HepG2 (cell line): ENCODE data around the gene APLP1. TPM values are rescaled to one million over a fixed set of nuclear protein-coding genes. Genes with fewer than 3 reads are reported as not detected.
A peak's percentile ranks its signal among the peaks of the same experiment; 100 is the strongest.

Experiments
- HMG20A ChIP-seq: IDR thresholded peaks from 2 replicates; pipeline ENCODE4 v1.6.1; 2016; ENCODE audit warnings: borderline replicate concordance
- KAT8 ChIP-seq: IDR thresholded peaks from 2 replicates; pipeline ENCODE4 v1.6.1; 2016; ENCODE audit warnings: missing genetic modification reagents, missing compliant biosample characterization
- KDM5B ChIP-seq: sonication (generic); formaldehyde crosslinking; IDR thresholded peaks from 2 replicates; pipeline ENCODE4 v1.4.0; 2020; ENCODE audit warnings: missing genetic modification reagents, mild to moderate bottlenecking, borderline replicate concordance
- PRMT3 ChIP-seq: sonication (generic); formaldehyde crosslinking; IDR thresholded peaks from 2 replicates; pipeline ENCODE4 v1.8.1; 2022; ENCODE audit warnings: low read depth, mild to moderate bottlenecking, moderate library complexity, missing genetic modification reagents, borderline replicate concordance
- RARA ChIP-seq: IDR thresholded peaks from 2 replicates; pipeline ENCODE4 v1.6.1; 2016; ENCODE audit warnings: missing genetic modification reagents, missing compliant biosample characterization
- TGIF2 ChIP-seq: IDR thresholded peaks from 2 replicates; pipeline ENCODE4 v1.6.1; 2016; ENCODE audit warnings: control low read depth, missing compliant biosample characterization
- TSC22D2 ChIP-seq: sonication (generic); formaldehyde crosslinking; IDR thresholded peaks from 2 replicates; pipeline ENCODE4 v1.5.1; 2020; ENCODE audit warnings: missing genetic modification reagents, mild to moderate bottlenecking, borderline replicate concordance
- U2AF2 ChIP-seq: fragments of 200-400 bp; formaldehyde crosslinking; IDR thresholded peaks from 2 replicates; pipeline ENCODE4 v1.6.1; 2017; ENCODE audit warnings: low read depth, mild to moderate bottlenecking, low read length
- ZBTB20 ChIP-seq: sonication (generic); formaldehyde crosslinking; IDR thresholded peaks from 2 replicates; pipeline ENCODE4 v1.8.1; 2023; ENCODE audit warnings: missing genetic modification reagents, low read depth, mild to moderate bottlenecking, borderline replicate concordance
- ZBTB7B ChIP-seq: sonication (generic); formaldehyde crosslinking; IDR thresholded peaks from 2 replicates; pipeline ENCODE4 v1.4.0; 2020; ENCODE audit warnings: missing genetic modification reagents
- ZKSCAN1 ChIP-seq: fragments of 150-350 bp; IDR thresholded peaks from 2 replicates; pipeline ENCODE4 v1.6.1; 2014; ENCODE audit warnings: low read length
- ZSCAN9 ChIP-seq: IDR thresholded peaks from 2 replicates; pipeline ENCODE4 v1.6.1; 2016; ENCODE audit warnings: borderline replicate concordance
- polyA plus RNA-seq, 8 experiments: library from polyadenylated mRNA; depleted of rRNA in 3 of 8; stranded (reverse) in 7 of 8; unstranded in 1 of 8; fragments of >200 nt; fragmentation: Illumina TruSeq in 4 of 8; extraction: Trizol in 4 of 8; gene quantifications; 2 replicates each; pipeline versions ENCODE4 v1.2.1 to v1.2.3, GENCODE V29; 2011 to 2016; ENCODE audit warnings: low read depth in 4 of 8, missing spikeins in 1 of 8, mixed read lengths in 1 of 8; ENCODE audit not compliant: insufficient read depth in 1 of 8
- total RNA-seq, 5 experiments: library from RNA; depleted of rRNA; stranded (reverse); fragments of >200 nt; fragmentation: Illumina TruSeq; extraction: Trizol; gene quantifications; 2 replicates each; pipeline ENCODE4 v1.2.3, GENCODE V29; 2016; ENCODE audit warnings: low read depth in 1 of 5
- TF ChIP-seq, protein P1 (sequence below): sonication (generic); formaldehyde crosslinking; IDR thresholded peaks from 2 replicates; pipeline ENCODE4 v1.8.0; 2022; ENCODE audit warnings: missing genetic modification reagents, mild to moderate bottlenecking, inconsistent platforms, borderline replicate concordance
- TF ChIP-seq, protein P2 (sequence below): IDR thresholded peaks from 2 replicates; pipeline ENCODE4 v1.6.1; 2012; ENCODE audit warnings: low read depth, low read length, improper control_type of control experiment
- TF ChIP-seq, protein P3 (sequence below): sonication (generic); formaldehyde crosslinking; IDR thresholded peaks from 2 replicates; pipeline ENCODE4 v1.9.0; 2021; ENCODE audit warnings: mild to moderate bottlenecking, missing genetic modification reagents
- TF ChIP-seq, protein P4 (sequence below): sonication (generic); formaldehyde crosslinking; IDR thresholded peaks from 2 replicates; pipeline ENCODE4 v1.4.0; 2020; ENCODE audit warnings: mild to moderate bottlenecking, low read depth, missing genetic modification reagents
- TF ChIP-seq, protein P5 (sequence below): sonication (generic); formaldehyde crosslinking; IDR thresholded peaks from 2 replicates; pipeline ENCODE4 v1.5.0; 2020; ENCODE audit warnings: mild to moderate bottlenecking, missing genetic modification reagents

The APLP1 gene
- total and polyA plus RNA-seq, 2 of the 13 experiments (the other 11 are each of a cell fraction or from before 2014, with no cell fraction given): 2.0 to 2.9 TPM

DNA sequence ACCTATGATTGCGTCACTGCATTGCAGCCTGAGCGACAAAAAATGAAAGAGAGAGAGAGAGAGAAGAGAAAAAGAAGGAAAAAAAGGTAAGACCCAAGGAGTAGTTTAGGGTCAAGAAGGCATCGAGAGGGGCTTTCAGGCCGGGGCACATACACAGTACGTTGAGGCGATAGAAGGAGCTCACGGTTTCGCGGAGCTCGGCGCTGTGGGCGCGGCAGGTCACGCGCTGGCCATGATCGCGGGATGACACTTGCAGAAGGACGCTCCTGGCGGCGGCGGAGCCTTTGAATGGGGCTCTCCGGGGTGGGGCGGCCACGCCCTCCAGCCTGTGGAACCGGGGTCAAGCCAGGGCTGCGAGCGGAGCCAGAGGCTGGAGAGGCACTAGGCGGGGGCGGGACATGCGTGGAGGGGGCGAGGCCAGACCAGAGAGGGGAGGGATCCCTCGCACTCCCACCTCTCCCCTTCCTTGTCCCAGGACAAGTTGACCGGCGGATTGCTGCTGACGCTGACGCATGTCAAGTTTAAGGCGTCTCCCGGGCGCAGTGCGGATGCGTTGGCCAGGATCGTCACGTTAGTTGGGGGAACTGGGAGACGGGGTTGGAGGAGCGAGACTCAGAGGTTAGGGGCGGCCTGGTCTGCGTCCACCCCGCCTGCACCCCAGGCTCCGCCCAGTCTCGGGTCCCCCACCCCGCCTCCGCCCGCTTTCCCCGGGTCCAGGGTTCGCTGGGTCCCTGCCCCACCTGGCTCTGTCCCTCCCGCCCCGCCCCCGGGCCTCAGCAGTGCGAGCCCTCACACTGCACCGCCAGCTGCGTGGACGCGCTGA is 22.9 kb upstream of the APLP1 start (continued):
- TF ChIP-seq, protein P1, sequence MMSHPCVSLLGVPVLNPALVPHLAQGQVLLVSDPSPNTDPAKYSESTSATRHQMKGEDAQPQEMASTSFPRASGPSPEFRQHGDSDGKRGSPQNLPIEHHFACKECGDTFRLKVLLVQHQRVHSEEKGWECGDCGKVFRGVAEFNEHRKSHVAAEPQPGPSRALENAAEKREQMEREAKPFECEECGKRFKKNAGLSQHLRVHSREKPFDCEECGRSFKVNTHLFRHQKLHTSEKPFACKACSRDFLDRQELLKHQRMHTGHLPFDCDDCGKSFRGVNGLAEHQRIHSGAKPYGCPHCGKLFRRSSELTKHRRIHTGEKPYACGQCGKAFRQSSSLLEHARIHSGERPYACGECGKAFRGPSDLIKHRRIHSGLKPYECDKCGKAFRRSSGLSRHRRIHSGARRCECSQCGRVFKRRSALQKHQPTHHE (CRISPR knock-in tag): no peak
- TF ChIP-seq KAT8 (CRISPR knock-in tag) (no peak), ZKSCAN1 (no peak), RARA (CRISPR knock-in tag) (peak; percentile 84), ZBTB20 (no peak), ZSCAN9 (CRISPR knock-in tag) (no peak), TSC22D2 (CRISPR knock-in tag) (no peak), PRMT3 (CRISPR knock-in tag) (no peak), HMG20A (CRISPR knock-in tag) (no peak), ZBTB7B (CRISPR knock-in tag) (no peak), TGIF2 (no peak), U2AF2 (no peak), KDM5B (no peak; the same call in 1 of the 2 replicates)
- TF ChIP-seq, protein P2, sequence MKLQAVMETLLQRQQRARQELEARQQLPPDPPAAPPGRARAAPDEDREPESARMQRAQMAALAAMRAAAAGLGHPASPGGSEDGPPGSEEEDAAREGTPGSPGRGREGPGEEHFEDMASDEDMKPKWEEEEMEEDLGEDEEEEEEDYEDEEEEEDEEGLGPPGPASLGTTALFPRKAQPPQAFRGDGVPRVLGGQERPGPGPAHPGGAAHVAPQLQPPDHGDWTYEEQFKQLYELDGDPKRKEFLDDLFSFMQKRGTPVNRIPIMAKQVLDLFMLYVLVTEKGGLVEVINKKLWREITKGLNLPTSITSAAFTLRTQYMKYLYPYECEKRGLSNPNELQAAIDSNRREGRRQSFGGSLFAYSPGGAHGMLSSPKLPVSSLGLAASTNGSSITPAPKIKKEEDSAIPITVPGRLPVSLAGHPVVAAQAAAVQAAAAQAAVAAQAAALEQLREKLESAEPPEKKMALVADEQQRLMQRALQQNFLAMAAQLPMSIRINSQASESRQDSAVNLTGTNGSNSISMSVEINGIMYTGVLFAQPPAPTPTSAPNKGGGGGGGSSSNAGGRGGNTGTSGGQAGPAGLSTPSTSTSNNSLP: no peak
- TF ChIP-seq, protein P3, sequence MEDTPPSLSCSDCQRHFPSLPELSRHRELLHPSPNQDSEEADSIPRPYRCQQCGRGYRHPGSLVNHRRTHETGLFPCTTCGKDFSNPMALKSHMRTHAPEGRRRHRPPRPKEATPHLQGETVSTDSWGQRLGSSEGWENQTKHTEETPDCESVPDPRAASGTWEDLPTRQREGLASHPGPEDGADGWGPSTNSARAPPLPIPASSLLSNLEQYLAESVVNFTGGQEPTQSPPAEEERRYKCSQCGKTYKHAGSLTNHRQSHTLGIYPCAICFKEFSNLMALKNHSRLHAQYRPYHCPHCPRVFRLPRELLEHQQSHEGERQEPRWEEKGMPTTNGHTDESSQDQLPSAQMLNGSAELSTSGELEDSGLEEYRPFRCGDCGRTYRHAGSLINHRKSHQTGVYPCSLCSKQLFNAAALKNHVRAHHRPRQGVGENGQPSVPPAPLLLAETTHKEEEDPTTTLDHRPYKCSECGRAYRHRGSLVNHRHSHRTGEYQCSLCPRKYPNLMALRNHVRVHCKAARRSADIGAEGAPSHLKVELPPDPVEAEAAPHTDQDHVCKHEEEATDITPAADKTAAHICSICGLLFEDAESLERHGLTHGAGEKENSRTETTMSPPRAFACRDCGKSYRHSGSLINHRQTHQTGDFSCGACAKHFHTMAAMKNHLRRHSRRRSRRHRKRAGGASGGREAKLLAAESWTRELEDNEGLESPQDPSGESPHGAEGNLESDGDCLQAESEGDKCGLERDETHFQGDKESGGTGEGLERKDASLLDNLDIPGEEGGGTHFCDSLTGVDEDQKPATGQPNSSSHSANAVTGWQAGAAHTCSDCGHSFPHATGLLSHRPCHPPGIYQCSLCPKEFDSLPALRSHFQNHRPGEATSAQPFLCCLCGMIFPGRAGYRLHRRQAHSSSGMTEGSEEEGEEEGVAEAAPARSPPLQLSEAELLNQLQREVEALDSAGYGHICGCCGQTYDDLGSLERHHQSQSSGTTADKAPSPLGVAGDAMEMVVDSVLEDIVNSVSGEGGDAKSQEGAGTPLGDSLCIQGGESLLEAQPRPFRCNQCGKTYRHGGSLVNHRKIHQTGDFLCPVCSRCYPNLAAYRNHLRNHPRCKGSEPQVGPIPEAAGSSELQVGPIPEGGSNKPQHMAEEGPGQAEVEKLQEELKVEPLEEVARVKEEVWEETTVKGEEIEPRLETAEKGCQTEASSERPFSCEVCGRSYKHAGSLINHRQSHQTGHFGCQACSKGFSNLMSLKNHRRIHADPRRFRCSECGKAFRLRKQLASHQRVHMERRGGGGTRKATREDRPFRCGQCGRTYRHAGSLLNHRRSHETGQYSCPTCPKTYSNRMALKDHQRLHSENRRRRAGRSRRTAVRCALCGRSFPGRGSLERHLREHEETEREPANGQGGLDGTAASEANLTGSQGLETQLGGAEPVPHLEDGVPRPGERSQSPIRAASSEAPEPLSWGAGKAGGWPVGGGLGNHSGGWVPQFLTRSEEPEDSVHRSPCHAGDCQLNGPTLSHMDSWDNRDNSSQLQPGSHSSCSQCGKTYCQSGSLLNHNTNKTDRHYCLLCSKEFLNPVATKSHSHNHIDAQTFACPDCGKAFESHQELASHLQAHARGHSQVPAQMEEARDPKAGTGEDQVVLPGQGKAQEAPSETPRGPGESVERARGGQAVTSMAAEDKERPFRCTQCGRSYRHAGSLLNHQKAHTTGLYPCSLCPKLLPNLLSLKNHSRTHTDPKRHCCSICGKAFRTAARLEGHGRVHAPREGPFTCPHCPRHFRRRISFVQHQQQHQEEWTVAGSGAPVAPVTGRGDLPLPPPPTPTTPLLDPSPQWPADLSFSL: no peak
- TF ChIP-seq, protein P4, sequence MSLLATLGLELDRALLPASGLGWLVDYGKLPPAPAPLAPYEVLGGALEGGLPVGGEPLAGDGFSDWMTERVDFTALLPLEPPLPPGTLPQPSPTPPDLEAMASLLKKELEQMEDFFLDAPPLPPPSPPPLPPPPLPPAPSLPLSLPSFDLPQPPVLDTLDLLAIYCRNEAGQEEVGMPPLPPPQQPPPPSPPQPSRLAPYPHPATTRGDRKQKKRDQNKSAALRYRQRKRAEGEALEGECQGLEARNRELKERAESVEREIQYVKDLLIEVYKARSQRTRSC (CRISPR knock-in tag): no peak
- TF ChIP-seq, protein P5, sequence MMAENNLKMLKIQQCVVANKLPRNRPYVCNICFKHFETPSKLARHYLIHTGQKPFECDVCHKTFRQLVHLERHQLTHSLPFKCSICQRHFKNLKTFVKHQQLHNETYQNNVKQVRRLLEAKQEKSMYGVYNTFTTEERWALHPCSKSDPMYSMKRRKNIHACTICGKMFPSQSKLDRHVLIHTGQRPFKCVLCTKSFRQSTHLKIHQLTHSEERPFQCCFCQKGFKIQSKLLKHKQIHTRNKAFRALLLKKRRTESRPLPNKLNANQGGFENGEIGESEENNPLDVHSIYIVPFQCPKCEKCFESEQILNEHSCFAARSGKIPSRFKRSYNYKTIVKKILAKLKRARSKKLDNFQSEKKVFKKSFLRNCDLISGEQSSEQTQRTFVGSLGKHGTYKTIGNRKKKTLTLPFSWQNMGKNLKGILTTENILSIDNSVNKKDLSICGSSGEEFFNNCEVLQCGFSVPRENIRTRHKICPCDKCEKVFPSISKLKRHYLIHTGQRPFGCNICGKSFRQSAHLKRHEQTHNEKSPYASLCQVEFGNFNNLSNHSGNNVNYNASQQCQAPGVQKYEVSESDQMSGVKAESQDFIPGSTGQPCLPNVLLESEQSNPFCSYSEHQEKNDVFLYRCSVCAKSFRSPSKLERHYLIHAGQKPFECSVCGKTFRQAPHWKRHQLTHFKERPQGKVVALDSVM: no peak; the same call in 1 of the 2 replicates
